Measurements from ENCODE around the gene GHITM. TPM values are rescaled to one million over a fixed set of nuclear protein-coding genes. Genes with fewer than 3 reads are reported as not detected.
"Not testable (repeated sequence)": the region's sequence is repeated elsewhere in the genome, so short reads cannot be mapped to it uniquely, and the experiment has no call there.

Gene GHITM
- total RNA-seq, 1 donor from 2014 or later: 111 TPM

DNA sequence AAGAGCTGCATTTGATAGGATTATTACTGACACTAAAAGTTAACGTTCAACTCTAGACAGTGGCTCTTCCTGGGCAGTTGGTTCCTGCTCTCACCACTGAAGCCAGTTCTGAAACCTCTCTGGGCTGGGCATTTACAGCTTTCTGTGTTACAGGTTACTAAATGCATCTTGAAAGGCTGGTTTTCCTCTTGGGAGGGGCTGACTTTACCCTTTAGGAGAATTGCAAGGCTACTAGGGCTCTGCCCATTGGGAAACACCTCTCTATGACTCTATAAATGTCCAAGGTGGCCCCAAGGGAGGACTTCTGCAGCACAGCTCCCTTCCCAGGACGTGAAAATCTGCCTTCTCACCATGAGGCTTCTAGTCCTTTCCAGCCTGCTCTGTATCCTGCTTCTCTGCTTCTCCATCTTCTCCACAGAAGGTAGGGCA lies 34.2 kb downstream of the GHITM start, which contains the start of gene GPR15LG:
Gene GPR15LG, plus strand, starts transcription at position 301 of the 429 bp plus-strand sequence. Its CDS starts 51 bp downstream, at position 352.
- DNase-seq (ENCODE audit: extremely low read depth, low read depth, low spot score): no peak

DNA sequence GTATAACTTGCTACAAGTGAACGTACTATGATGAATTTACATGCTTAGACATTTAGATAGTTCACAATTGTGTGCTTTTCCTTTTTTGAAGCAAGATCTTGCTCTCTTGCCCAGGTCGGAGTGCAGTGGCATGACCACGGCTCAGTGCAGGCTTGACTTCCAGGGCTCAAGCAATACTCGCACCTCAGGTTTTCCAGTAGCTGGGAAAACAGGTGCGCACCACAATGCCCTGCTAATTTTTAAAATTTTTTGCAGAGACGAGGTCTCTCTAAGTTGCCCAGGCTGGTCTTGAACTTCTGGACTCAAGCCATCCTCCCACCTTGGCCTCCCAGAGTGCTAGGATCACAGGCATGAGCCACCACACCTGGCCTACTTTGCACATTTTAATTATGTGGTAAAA lies 36.1 kb downstream of the GHITM start:
- DNase-seq (ENCODE audit: extremely low read depth, low read depth, low spot score): no peak

DNA sequence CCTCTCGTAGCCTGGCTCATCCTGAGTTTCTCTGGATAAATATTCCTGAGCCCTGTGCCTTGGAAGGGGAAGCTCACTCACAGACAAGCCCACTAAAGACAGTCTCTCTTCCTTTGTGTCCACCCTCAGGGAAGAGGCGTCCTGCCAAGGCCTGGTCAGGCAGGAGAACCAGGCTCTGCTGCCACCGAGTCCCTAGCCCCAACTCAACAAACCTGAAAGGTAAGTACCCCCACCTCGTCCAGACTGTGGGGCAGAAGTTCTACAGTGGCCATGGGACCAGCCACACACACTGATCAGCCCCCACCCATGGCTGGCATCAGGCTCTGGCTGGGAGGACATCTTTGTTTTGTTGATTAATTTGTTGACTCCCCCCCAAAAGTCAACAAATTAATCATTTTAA lies 37.0 kb downstream of the GHITM start:
- DNase-seq (ENCODE audit: extremely low read depth, low read depth, low spot score): no peak

DNA sequence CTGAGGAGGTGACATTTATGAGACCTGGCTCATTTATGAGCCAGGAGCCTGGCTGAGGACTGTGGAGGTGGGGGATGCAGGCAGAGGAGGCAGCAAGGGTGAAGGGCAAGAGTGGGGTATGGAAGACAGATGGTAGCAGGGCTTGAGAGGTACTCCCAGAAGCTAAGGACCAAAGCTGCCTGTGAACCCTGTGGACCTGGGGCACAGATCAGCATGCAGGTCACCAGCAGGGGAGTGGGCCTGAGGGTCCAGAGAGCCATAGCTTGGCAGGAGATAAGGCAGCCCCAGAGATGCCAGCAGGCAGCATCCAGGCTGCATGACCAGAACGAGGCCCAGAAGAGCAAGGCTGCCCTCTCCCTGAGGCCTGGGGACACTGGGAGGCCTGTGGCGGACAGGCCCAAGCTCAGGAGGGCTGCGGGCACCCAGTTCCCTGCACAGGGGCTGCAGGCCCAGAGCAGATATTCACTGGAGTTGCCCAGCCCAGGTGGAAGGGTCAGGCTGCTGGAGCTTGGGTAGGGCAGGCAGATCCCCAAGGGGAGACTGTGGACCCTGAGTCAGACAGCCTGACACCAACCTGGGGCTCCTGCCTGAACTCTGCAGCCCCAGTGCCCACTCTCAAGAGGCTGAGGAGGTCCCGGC lies 37.6 kb downstream of the GHITM start:
- no peak for DNase-seq (ENCODE audit: extremely low read depth, low read depth, low spot score)

DNA sequence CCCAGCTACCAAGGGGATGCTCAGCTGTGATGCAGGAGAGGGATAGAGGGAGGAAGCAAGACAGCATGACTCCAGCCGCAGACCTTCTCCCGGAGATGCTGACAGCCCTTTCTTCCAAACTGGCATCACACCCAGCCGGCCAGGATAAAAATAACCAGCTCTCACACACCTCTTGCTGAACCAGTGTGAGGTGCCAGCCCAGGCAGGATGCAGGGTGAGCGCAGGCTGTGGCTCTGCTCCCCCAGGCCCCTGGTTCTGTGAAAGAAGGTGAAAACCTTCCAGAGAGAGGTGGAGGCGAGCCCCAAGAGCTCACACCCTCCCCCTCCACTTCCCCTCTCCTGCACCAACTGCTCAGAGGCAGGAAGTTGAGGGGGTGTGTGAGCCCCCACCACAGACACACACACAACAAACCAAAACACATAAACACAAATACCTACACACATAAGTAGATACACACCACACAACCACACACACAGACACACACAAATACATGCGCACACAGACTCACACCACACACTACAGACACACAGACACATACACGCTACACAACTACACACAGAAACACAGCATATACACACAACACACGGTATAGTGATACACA lies 38.3 kb downstream of the GHITM start:
- no peak for DNase-seq (ENCODE audit: extremely low read depth, low read depth, low spot score)

DNA sequence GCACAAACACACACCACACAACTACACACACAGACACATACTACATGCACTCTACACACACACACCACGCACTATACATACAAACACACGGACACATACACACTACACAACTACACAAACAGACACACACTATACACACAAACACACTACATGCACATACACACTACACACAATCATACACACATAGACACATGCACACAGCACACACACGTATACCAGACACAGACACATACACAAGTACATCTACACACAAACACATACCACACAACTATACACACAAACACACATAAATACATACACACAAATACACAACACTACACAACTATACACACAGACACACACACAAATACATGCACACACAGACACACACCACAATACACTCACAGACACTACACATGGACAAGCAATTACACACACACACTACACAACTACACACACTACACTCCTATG lies 38.9 kb downstream of the GHITM start:
- no peak for DNase-seq (ENCODE audit: extremely low read depth, low read depth, low spot score)

DNA sequence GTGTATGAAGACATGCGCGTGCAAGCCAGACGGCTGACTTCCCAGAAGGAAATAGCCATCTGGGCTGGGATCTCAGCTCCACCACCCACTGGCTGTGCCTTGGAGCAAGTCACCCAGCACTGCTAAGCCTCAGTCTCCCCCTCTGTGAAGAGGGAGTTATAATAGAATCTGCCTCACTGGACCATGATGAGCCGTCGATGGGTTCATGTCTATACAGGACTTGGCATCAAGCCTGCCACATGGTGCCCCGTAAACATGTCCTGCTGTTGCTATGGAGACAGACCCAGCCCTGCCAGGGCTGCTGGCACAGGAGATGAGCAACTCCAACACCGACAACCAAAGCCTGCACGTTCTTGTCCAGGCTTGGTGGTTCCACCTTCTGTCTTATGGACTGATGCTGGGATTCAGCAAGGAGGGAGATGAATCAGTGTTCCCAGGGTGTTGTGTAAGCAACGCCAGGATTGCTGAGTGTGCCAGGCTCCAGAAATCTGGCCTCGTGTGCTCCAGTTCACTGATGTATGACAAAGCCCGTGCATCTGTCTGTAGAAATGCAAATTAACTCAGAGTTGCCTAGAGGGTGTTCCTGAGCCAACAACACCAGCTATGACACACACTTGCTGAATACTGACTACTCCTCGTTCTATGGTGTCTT lies 39.9 kb downstream of the GHITM start:
- no peak for DNase-seq (ENCODE audit: extremely low read depth, low read depth, low spot score)

DNA sequence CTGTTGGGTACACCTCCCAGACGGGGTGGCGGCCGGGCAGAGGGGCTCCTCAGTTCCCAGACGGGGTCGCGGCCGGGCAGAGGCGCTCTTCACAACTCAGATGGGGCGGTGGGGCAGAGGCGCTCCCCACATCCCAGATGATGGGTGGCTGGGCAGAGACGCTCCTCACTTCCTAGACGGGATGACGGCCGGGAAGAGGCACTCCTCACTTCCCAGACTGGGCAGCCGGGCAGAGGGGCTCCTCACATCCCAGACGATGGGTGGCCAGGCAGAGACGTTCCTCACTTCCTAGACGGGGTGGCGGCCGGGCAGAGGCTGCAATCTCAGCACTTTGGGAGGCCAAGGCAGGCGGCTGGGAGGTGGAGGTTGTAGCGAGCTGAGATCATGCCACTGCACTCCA lies 41.1 kb downstream of the GHITM start:
- not testable (repeated sequence) for DNase-seq (ENCODE audit: extremely low read depth, low read depth, low spot score)

DNA sequence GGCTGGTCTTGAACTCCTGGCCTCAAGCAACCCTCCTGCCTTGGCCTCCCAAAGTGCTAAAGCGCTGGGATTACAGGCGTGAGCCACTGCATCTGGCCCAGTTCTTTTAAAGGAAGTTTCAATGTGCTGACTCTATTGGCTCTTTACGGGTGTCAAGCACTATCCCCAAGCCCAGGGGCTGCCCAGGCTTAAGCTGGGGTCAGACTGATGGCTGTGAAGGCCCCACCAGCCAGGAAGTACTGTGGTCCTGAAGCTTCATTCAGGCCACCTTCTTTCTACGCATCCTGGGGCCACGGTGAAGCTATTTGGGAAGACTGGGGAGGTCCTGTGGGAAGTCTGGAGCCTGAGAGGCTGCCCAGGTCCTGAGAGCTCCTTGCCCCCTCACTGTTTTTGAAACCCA lies 42.3 kb downstream of the GHITM start:
- no peak for DNase-seq (ENCODE audit: extremely low read depth, low read depth, low spot score)

DNA sequence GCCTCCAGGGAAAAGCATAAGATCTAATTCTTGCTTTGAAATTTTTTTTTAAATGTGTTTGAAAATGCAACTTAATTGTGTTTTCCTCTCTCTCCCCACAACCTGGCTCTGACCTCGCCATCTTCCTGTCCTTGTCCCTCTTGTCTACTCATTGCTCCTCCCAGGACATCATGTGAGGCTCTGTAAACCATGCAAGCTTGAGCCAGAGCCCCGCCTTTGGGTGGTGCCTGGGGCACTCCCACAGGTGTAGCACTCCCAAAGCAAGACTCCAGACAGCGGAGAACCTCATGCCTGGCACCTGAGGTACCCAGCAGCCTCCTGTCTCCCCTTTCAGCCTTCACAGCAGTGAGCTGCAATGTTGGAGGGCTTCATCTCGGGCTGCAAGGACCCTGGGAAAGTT lies 45.2 kb downstream of the GHITM start:
- no peak for DNase-seq (ENCODE audit: extremely low read depth, low read depth, low spot score)

DNA sequence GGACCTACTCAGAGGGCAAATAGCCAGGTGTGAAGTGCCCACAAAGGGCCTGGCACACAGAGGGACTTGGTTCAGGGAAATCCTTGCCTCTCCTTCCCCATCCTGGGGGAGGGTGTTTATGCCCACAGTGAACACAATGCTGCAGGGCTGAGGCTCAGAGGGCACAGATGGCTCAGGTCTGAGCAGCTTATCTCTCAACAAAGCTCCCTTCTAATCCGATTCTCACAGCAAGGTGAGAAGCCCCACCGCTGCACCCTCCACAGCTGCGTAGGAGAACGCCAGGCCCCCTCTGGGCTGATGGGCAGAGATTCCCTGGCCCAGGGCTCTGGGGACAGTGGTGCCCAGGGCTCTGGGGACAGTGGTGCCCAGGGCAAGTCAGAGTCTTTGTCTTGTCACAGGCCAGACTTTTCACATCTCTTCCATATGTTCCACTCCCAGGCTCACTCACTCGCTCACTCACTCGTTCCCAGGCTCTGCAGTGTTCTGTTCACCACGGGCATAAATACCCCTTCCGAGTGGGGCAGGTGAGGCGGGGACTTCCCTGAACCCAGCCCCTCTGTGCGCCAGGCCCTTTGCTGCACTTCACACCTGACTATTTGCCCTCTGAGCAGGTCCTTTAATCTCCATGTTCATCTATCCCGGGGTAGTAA lies 46.3 kb downstream of the GHITM start:
- DNase-seq (ENCODE audit: extremely low read depth, low read depth, low spot score): no peak

DNA sequence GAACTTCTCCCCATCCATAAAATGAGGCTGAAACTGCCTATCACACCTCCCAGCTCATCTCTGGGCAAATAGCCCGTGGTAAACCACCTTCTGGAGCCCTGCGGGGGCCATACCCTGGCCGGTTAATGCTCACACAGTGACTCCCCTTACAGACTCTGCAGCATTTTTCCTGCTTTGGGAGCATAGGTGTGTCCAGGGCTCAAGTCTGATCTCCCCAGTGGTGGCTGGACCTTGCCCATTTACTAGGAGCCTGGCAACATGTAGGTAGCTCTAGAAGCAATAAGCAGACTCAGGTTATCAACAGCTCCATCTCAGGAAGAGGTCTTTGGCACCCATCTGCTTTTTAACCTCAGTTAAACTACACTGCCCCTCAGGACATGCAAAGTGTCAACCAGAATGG lies 49.5 kb downstream of the GHITM start:
- DNase-seq (ENCODE audit: extremely low read depth, low read depth, low spot score): no peak

DNA sequence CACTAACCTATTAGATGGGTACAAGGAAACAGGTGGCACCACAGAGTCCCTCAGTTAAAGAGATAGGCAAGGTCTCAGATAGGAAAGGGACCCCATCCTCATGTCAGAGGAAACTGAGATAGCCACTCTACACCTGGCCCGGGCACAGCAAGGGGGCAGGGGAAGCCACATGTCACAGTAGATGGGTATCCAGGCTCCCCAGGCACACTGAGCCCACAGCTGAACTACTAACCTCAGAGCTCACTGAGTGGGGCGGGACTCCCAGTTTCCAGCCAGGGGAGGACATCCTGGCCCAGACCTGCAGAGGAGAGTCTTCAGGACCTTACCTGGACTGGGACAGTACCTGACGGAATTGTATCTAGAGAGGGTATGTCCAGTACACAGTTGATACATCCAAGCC lies 51.3 kb downstream of the GHITM start:
- no peak for DNase-seq (ENCODE audit: extremely low read depth, low read depth, low spot score)

DNA sequence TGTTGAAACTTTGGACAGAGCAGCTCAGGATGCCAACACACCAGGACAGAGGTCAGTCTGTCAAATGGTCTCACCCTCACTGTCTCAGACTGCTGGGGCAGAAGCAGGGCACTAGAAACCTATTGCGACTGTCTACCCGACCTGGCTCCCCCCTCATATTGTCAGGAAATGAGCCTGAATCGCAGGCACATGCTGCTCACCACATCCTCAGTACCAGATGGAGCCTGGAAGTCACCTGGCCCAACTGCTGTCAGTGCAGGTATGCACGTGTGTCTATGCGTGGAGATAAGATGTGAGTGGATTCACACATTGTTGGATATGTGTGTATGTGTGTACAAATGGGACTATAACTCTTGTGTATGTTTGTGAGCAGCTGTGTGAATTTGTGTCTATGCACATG lies 51.8 kb downstream of the GHITM start:
- DNase-seq (ENCODE audit: extremely low read depth, low read depth, low spot score): no peak

DNA sequence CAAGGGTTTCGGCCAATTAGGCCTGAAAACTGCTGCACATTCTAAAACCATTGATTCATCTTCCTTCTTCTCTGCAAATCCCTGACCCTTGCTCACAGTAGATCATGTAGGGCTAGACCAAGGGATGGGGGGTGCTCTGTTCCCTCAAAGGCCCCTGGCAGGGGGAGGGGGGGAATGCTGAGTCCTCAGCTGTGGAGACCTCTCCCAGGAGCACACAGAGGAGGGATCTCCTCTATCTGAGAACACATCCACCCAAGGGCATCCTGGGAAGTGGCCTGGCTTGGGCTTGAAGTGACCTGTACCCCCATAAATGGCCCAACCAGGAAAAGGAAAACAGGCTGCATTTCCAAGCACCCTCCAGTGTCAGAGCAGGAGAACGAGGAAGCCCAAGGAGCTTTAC lies 54.0 kb downstream of the GHITM start:
- no peak for DNase-seq (ENCODE audit: extremely low read depth, low read depth, low spot score)

DNA sequence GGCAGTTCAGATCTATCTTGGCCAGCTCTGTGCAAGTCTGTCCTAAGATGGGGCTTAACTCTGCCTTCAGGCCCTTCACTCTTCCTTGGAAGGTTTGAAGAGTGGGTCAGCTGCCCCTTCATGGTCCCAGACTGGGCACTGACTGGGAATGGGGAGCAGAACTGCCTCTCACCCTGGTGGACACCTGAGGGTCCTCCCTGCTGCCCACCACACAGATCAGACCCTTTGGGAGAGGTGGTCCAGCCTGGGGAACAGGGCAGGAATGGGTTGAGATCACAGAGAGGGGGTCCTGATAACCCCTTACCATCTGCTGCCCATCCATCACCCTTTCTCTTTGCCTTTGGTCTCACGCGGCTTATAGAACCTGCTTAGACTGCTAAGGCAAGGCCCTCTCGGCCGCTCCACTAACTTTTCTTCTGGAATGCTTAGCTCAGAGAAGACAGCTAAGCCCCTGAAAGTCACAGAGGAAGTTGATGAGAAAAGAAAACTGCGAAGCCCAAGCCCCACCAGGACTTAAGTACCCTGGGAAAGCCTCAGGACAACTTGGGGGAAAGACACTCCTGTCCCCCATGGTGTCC lies 54.6 kb downstream of the GHITM start:
- no peak for DNase-seq (ENCODE audit: extremely low read depth, low read depth, low spot score)

DNA sequence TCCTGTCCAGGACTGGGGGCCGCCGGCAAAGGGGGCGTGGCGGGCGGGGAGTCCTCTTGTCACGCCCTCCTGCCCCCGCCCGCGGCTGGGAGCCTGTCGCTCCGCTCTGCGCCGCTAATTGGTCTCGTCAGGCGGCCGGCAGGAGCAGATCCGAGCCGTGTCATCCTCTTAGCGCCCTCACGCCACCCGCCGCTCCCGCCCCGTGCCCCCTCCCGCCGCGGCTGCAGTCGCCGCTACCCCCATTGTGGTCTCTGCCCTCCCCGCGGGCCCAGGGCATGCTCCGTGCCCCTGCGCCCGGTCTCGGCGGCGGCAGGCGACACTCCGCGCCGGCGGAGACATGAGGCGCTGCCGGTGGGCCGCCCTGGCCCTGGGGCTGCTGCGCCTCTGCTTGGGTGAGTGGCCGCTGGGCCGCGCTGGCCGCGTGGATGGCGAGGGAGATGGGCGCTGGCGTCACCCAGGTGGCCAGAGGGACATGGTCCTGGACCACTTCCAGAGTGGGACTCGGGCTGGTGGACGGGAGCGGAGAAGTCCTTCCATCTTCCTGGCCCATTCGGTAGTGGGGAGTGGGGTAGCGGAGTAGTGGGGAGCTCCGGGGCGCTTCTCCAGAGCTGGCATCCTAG lies 55.2 kb downstream of the GHITM start, which contains the start of gene CDHR1:
Gene CDHR1, plus strand, starts transcription at position 114 of the 620 bp plus-strand sequence. Its CDS starts 224 bp downstream, at position 338.
- no peak for DNase-seq (ENCODE audit: extremely low read depth, low read depth, low spot score)

DNA sequence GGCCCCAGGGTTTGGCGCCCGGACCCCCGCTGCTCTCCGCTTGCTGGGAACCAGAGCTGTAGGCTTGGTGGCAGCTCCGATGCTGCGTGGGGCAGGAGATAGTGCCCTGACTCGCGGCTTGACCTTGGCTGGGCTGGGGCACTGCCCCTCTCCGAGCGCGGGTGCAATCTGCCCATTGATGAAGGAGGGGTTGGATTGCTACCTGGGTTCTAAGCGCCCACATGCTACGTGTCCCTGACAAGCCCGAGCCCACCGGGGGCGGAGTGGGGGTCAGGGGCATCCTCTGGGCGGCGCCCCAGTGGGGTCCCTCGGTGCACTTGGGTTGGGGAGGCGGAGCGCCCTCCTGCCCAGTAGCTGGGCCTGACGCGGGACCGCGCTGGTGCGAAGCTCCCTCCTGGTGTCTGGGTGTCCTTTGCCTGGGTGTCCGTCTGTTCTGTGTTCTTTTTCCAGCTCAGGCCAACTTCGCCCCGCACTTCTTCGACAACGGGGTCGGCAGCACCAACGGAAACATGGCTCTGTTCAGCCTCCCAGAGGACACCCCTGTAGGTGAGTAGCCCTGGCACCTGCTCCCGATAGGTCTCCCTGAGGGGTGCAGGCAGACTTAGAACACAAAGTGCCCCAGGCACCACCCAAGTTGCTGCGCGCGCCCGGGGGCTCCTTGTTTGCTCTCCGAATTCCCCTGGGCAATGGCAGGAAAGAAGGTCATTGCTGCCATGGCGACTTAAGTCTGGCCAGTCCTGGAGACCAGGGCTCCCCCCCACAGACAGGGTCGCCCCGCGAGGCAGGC lies 55.9 kb downstream of the GHITM start:
- DNase-seq (ENCODE audit: extremely low read depth, low read depth, low spot score): no peak

DNA sequence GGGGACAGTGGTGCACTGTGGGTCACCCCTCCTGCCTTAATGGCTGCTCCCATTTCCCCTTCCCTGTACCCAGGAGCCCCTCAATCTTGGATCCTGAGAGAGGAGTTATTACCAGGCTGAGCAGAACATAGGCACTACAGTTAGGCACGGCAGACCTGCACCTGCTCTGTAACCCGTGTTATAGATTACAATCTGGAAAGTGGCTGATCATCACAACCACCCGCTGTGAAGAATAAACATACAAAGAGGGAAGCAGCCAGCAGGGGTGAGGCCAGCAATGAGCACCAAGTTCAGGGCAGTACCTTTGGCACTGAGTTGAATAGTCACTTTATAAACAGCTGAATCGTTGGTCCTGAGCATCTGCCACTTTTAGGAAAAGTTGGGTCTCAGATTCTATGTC lies 56.8 kb downstream of the GHITM start:
- DNase-seq (ENCODE audit: extremely low read depth, low read depth, low spot score): no peak

DNA sequence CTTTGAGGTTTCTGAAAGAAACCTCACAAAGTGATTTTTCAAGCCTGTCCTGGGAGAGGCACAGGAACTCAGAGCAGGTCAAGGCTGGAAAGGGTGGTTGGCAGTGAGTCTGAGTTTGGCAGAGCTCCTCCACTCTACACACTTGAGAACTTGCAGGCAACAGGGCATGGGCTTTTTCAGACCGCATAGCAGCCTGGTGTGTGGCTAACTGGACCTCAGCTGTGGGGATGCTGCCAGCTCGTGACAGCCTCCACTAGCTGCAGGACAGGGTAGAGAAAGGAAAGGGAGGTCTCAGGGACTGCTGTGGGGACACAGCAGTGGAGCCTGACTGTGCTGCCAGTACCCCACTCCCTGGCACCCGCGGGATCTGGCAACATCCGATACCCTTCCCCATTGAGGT lies 57.6 kb downstream of the GHITM start:
- no peak for DNase-seq (ENCODE audit: extremely low read depth, low read depth, low spot score)
